ENCODE results near the gene RAB21.

Gene RAB21

GRCh38 chr12:71754461-71755145 lies at the start of gene RAB21:
Gene RAB21 (plus strand): TSS chr12:71754863. CDS start chr12:71755130, 267 bp downstream.
- DNase-seq, result peak; percentile 86

DNA sequence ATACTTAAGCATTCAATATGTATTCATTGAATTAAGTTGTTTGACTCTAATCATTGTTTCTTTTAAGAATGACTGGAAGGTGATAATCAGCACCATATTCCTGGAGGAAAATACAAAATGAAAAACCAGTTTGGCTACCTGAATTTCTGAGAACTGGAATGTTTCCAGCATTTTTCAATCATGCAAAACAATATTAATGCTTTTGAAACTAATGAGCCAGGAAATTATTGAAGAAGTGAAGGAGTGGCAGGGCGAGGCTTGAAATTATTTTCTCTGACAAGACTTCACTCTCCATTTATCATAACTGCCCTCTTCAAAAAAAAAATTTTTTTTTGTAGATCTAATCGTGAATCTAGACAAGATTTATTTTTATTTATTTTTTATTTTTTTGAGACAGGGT lies 49.7 kb upstream of the RAB21 start:
- no peak for DNase-seq

DNA sequence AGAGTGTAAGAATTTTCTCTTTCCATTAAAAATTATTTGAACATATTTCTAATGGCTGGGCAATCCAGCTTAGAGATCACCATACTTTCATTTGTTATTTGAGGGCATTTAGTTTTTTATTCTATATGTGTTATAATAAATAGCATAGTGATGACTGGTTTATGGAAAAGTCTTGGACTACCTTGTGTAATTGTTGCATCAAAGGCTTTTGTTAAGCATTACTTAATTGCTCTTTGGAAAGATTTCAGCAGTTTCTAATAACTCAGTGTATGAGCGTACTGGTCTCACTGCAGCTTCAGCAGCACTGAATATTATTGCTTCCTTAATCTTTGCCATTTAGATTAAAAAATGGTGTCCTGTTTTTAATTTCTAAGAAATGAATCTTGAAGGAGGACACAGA lies 46.0 kb upstream of the RAB21 start:
- DNase-seq, result no peak

DNA sequence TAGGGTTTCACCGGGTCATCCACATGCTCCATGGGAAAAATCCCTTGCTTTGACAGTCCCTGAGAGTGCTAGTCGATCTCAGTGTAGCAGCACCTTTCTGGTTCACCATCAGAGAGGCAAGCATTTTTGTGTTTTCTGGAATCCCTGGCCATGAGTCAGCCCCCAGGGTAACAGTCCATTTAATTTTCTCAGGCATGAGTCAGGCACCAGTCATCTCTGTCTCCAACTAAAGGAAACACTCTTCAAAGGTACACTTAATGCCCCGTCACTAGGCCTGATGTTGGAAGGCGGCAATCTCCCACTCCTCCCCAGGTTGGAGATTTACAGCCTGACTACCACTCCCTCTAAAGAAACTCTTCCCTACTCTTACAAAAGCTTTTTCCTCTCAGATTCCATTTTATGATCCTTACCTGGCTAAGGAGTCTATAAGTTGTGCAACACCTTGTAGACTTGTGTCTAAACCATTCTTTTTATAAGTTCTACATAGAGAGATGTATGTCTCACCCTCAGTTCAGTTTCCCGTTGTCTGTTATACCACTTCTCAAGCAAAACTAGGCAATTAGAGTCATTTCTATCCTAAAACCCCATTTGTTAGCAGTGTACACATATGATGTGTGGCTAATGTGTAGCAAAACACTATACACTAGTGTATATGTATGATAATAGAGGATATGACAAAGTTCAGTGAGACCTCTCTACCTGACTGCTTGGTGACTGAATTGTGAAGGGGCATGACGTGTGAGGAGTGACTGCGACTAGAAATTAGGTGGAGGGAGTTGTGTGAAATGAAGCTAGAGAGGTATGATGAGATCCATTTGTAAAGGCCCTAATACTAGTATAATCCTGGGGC lies 44.2 kb upstream of the RAB21 start:
- DNase-seq, result no peak

GRCh38 chr12:71718611-71719010 lies 36.1 kb upstream of the RAB21 start:
- no peak for DNase-seq

DNA sequence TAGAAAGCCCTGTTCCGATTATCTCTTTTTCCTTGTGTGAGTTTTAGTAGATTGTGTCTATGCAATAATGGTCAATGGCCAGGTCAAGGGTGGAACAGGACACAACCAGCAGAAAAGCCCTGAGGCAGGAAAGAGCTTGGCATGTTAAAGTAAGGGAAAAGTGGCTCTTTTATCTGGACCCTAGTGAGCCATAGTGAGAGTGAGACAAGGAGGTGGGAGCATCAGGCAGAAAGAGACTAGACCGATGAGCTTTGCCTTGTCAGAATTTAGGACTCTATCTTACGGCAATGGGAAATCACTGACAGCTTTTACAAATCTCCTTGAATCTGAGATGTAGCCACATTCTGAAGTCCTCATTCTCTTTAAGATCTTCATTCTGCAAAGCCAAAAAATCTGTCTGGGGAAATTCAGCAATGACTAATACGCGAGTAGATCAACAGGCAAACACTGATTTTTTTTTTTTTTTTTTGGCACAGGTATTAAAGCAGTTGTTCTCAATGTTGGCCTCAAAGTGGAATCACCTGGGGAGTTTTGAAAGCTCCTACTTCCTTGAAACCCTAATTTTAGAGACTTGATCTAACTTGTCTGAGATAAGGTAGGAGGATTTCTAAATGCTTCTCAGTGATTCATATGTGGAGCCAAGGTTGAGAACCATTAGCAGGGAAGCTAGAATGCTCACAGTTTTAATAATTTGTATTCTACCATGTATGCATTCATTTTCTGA lies 34.9 kb upstream of the RAB21 start:
- DNase-seq, result no peak

DNA sequence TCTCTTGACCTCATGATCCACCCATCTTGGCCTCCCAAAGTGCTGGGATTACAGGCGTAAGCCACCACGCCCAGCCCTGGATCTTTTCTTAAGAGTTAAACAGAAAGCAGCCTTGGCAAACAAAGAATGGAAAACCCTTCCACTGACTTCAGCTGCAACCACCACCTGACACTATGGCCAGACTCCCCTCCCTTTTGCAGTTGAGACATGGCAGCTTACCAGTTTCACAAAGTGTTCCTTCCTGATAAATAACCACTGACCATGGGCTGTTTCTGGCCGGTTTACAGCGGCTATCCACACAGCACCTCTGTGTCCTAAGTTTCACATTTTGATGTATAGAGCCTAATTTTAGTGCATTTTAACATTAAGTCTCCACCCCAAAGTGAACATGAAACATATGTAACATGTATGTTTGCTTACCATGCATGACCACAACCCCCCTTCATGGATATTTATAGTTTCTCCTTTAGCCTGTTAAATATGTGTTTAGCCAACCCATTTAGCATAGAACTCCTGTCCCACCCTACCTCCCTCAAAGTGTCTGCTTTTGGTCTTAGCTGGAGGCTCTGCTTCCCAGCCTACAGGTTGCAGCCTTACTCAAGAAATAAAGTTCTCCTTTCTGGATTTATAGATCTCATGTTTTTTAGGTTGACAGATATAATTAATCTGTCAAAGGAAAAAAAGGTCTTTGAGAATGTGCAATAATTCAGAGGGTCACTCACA lies 32.7 kb upstream of the RAB21 start:
- no peak for DNase-seq

GRCh38 chr12:71725011-71725410 lies 29.7 kb upstream of the RAB21 start:
- DNase-seq, result no peak

DNA sequence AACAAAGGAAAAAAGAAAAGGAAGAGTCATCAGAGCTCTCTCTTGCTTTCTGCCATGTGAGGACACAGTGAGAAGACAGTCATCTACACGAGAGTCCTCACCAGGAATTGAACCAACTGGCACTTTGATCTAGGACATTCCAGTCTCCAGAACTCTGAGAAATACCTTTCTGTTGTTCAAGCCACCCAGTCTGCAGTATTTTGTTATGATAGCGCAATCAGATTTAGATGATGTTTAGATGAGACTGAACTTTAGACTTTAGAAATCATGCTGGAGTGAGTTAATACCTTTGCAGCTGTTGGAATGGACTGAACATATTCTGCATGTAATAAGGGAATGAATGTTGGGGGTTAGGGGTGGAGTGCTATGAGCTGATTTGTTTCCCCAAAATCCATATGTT lies 28.1 kb upstream of the RAB21 start:
- DNase-seq, result no peak

- no peak for DNase-seq
Measured at GRCh38 chr12:71727958-71728357, 26.7 kb upstream of the RAB21 start.

- no peak for DNase-seq
Measured at GRCh38 chr12:71730936-71731335, 23.7 kb upstream of the RAB21 start.

- DNase-seq, result no peak
Measured at GRCh38 chr12:71731439-71732356, 23.0 kb upstream of the RAB21 start.

DNA sequence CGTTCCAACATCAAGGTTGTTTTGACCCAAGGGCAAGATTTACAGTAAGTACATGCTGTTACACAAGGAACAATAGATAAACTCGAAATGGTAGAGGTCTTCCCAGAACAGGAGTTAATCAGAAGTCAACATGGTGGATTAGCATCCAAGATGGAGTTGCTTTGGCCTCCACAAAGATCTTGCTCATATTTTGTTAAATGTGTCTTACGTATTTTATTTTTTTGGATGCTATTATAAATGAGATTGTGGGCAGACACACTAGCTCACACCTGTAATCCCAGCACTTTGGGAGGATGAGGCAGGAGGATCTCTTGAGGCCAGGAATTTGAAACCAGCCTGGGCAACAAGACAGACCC lies 22.3 kb upstream of the RAB21 start:
- no peak for DNase-seq

DNA sequence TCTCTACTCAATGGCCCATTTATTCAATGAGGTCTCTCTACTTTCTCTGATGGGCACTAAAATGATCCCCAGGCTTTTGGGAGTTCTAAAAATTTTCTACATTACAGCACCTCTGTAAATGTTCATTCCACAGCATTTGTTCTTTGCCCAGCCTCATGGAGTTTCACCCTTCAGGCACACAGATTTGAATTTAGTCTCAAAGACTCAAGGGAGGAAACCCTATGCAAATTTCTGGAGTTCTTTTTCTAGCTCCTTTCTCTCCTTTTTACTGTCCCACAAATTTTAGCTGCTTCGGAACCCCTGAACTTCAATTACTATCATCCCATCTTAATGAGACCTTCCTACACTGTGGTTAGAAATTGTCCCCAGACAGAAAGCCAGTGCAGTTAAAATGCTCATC lies 17.5 kb upstream of the RAB21 start:
- no peak for DNase-seq

DNA sequence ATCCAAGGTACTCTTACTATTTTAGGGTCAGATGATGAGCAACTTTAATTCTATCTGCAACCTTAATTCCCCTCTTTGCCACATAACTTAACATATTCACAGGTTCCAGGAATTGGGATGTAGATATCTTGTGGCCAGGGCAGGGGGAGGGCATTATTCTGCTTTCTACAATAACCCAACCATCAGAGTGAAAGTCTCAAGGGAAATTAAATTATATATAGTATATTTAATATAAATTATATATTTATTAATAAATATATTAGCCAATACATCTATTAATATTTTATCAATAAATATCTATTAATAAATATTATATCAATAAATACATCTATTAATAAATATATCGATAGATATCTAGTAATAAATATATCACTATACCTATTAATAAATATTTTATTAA lies 11.7 kb upstream of the RAB21 start:
- DNase-seq, result no peak

DNA sequence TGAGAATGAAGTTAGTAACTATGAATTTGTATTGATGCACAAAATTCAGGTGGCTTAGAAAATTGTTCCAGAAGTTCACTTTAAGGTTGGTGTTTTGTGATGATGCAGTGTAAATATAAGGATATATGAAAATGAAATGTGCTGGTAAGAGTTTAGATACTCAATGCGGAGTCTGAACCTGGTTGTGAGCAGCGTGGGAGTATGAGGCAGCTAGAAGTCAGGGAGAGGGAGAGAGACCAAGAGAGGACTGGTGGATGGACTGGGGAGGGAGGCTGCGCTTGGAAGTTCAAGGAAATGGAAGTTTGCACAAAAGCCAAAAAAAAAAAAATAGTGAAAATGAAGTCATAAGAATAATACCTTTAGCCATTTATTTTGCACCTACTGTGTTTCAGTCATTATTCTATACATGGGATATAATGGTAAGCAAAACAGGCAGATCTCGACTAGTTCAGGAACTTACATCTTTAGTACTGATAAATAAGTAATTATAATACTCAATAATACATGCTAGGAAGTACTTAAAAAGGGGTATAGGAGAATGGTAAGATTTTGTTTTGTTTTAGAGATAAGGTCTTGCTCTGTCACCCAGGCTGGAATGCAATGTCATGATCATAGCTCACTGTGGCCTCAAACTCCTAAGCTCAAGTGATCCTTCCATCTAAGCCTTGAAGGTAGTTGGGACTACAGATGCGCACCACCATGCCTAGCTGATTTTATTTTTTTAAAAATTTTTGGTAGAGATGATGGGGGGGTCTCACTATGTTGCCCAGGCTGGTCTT lies 10.0 kb upstream of the RAB21 start:
- DNase-seq, result no peak

DNA sequence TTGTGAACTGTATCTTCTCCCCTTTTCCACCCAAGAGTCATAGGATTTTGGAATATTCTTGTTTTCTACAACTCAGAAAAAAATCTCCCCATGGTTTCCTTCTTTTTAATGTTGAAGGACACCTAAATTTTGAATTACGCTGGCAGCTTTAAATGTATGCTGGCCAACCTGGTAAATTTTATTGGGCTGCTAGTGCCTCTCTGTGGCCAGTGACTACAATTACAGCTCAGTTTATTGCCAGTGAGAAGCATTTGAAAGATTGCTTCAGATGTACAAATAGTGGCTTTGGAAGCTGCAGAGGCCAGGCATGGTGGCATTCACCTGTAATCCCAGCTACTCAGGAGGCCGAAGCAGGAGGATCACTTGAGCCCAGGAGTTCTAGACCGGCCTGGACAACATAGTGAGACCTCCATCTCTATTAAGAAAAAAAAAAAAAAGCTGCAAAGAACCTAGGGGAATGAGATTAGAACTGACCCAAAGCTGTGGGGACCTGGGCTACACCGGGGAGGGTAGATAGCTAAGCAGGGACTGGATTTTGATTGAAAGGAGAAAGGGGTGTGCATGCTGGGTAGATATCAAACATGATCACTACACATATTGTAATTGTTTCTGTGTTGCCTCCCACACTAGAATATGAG lies 7.6 kb upstream of the RAB21 start:
- no peak for DNase-seq

GRCh38 chr12:71748081-71748850 lies 6.4 kb upstream of the RAB21 start:
- DNase-seq, result no peak

- DNase-seq, result no peak
Measured at GRCh38 chr12:71749666-71750065, 5.0 kb upstream of the RAB21 start.

- no peak for DNase-seq
Measured at GRCh38 chr12:71752891-71753290, 1.8 kb upstream of the RAB21 start.

Measured in cortex of kidney (tissue), 1 donor.